Stimulated activated CD4-positive, alpha-beta T cell treated with anti-CD3 and anti-CD28 coated beads, Interleukin-12 subunit alpha, Interleukin-12 subunit beta, amount 100 ng/mL, for 4 hours (primary cell): ENCODE data around the gene HEBP1.

Experiments
- DNase-seq: peaks from one replicate; pipeline ENCODE4 v3.0.0-alpha.2; 2020

The HEBP1 gene

DNA sequence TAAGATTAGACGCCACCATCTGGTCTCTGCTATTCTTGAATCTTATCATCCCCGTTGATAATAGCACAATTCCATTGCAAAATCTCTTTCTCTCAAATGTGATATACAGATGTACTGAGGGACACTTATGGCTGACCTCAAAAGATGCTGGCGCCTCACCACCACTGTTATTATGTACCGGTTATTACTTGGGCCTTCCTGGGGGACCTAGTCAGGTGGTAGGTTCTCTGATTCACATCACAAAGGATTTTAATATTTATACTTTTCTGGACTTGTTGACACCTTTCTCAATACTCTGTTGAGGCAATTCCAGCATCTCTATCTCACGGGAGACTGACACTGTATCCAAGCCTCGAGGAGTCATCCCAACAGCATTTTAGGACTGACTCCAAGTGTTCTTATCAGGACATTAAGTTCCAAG lies 22.8 kb upstream of the HEBP1 start:
- no peak for DNase-seq

DNA sequence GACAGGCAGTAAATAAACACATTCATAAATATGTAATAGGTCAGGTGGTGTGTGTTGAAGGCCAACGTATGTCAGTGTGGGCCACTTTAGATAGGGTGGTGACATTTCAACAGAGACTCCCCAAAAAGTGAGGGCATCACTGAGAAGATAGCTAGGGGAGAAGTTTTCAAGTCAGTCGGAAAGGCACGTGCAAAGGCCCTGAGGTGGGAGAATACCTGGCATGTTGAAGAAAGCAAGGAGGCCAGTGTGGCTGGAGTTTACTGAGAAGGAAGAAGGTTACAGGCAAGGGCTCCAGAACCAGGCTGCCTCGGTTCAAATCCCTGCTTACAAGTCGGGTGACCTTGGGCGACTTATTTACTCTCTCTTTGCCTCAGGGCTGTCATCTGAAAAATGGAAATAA lies 11.0 kb upstream of the HEBP1 start:
- no peak for DNase-seq

DNA sequence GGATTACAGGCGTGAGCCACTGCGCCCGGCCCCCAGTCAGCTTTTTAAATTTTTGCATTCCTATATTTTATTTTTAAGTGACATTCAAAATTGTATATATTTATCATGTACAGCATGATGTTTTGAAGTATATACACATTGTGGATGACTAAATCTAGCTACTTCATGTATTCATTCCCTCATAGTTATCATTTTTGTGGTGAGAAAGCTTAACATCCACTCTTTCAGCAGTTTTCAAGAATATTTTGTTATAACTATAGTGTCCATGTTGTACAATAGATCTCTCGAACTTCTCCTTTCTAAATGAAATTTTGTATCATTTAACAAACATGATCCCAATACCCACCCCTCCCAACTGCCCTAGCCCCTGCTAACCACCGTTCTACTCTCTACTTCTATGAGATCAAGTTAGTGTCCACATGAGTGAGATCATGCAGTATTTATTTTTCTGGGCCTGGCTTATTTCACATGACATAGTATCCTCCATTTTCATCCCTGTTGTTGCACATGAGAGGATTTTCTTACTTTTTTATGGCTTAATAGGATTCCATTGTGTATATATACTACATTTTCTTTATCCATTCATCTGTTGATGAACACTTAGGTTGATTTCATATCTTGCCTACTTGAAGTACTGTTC lies 8.8 kb upstream of the HEBP1 start:
- DNase-seq: no peak

DNA sequence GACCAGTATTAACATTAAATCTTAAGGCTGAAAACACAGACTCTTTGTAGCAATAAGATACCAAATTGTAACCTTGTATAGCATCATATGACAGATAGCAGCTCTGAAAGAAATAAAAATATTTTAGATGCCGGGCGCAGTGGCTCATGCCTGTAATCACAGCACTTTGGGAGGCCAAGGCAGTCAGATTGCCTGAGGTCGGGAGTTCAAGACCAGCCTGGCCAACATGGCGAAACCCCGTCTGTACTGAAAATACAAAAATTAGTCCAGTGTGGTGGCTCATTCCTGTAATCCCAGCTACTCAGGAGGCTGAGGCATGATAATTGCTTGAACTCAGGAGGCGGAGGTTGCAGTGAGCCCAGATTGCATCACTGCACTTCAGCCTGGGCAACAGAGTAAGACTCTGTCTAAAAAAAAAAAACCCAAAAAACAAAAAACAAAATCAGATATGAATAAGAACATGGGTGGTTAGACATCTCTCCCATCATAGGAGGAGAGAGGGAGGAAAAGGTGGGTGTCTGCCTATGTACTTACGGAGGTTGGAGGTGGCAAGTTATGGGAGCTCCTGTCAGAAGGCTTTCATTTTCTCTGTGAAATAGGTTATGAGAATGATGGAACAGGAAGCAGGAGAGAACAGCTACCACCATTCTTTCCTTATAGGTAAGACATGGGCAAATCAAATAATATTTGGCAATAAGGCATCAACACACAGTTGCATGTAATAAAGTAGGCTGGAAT lies 7.6 kb upstream of the HEBP1 start:
- no peak for DNase-seq

DNA sequence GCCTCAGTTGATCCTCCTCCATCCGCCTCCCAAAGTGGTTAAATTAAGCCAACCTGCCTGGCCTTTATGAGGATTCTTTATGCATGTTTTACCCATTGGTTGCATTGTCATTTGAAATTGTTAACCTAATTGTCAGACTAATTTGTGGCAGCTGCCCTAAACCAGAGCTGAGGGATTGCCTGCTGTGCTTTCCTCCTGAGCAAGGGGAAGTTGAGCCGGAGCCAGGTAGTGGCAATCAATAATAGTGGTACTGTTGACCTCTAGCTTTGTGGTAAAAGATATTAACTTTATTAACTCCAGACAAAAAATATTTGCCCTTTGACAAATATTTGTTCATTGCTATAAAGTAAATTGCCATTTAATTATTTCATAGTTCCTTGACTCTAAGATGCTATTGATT lies 5.6 kb upstream of the HEBP1 start:
- DNase-seq: no peak

GRCh38 chr12:13004986-13005385 lies 4.9 kb upstream of the HEBP1 start:
- no peak for DNase-seq

DNA sequence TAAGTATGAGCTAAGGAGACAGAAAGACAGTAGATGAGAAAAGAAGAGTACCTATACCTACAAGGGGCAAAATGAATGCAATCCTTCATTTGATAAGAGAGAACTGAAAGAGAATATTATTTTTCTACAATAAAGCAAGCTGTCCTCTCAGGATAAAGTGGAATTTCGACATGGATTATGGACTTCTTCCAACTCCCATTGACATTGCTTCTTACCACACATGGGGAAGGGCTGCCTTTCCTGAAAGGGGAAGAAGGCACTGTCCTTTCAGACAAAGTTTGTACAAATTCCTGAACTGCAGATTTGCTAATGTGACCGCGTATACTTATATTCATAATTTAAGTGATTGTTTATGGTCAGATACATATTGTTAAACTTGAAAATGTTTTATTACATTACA lies 4.3 kb upstream of the HEBP1 start:
- DNase-seq: no peak

GRCh38 chr12:13002301-13003097 lies 2.4 kb upstream of the HEBP1 start:
- no peak for DNase-seq

GRCh38 chr12:13001775-13002040 lies 1.6 kb upstream of the HEBP1 start:
- DNase-seq: no peak

DNA sequence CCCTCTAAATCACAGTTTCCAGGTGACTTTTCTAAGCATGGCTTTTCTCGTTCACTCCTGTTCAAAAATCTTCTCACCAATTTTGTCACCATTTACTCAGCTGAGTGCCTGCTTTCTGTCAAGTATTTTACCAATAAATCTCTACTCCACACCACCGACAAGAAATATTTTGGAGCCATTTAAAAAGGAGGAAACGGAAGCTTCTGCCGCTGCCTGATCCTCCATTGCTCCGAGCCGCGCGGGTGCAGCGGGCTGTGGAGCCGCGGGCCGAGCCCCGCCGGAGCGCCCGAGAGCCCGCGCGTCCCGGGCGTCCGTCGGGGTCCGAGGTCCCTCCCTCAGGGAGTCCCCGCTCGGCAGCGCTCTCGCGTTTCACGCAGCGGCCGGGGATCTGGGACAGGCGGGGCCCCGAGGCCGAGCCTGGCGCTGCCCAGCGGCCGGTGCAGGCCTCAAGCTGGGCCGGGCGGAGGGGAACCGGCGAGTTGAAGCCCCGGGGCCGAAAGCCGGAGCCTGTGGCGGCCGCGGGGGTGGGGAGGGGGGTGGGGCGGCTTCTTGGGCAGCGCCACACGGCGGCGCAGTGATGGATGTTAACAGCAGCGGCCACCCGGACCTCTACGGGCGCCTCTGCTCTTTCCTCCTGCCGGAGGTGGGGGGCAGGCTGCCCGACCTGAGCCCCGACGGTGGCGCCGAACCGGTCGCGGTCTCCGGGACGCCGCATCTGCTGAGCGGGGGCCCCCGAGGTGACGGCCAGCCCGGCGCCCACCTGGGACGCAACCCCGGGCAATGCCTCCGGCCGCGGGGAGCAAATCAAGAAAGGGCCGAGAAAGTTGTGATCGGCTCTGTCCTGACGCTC lies 1.1 kb upstream of the HEBP1 start:
- peak; percentile 21 for DNase-seq

DNA sequence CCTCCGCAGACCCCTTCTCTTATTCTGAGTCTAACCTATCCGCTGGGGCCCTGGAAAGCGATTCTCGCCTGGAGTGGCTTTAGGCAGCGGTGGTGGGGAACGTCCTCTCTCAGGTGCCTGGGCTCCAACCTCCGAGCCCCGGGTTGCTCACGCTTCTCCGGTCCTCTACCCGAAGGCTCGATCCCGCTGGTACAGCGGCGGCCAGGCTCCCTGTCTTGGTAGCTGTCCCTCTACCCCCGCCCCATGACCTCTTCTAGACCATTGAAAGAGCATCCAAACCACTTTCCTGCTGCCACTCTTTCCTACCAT lies 505 bp upstream of the HEBP1 start:
- DNase-seq: no peak

DNA sequence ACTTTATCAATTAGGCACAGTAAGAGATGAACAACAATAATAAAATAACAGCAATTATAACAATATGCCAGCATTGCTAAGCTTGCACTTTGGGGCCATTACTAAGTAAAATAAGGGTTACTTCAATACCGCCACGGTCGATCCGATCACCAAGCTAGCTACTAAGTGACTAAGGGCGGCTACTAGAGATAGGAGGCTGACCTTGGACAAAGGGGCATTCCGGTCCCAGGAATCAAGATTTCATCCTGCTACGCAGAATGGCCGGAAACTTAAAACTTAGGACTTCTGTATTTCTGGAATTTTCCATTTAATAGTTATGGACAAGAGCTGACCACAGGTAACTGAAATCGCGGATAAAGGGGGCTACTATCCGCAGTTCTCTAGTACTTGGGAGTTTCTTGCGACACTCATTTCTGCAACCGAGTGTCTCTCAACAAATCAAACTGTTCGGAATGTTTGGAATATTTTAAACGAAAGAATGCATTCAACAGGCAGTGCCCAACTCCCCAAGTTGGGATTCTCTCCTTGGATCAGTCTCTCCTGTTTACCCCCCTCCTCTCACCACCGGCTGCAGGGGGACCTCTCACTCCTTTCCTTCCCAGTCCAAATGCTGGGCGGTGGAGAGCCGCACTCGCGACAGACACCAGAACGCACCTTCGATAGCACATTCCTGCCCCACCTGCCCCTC lies 650 bp downstream of the HEBP1 start:
- no peak for DNase-seq

DNA sequence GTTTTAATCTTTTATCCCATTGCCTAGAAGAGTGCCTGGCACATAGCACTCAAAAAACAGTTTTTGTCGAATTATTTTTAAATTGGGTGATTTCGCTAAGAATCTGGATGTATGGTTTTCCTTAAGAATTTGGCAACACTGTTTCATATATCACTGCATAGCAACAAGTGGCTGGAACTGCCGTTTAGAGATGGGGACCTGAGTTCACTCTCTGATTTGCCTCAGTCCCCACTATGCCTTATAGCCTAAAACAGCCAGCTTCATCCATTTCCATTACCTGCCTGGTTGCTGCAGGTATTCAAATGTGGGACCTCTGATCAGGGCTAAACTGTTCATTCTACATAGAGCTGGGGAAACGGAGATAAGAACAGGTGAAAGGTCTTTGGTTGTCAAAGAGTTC lies 1.8 kb downstream of the HEBP1 start:
- no peak for DNase-seq

DNA sequence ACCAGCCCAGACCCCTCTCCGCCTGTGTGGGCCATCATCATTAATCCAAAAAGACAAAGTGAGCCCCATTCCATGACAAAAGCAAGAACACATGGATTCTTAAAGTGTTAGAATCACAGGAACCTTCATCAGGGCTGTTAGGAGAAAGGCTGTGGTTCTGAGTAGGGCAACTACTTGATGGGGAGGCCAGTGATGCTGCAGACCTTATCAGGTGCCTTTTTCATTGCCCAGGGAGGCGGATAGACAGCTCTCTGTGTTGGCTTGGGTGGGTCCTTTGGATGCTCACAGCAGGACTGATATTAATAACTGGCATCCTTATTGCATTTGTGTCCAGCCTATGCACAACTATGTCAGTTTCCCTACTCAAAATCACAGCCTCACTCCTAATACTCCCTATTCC lies 2.3 kb downstream of the HEBP1 start:
- no peak for DNase-seq

GRCh38 chr12:12997156-12997555 lies 2.9 kb downstream of the HEBP1 start:
- no peak for DNase-seq

DNA sequence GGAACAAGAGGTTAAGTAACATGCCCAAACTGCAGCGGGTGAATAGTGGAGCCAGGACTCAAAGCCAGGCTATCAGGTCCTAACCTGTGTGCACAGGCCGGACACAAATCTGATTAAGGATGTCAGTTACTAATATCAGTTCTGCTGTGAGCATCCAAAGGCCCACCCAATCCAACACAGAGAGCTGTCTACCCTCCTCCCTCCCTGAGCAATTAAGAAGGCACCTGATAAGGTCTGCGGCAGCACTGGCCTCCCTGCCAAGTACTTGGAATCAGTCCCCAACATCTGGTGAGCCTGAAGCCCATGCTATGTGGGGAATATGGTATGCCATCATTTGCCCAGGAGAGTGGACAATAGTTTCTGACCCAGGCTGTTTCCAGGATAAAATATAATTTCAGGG lies 3.9 kb downstream of the HEBP1 start:
- DNase-seq: no peak

DNA sequence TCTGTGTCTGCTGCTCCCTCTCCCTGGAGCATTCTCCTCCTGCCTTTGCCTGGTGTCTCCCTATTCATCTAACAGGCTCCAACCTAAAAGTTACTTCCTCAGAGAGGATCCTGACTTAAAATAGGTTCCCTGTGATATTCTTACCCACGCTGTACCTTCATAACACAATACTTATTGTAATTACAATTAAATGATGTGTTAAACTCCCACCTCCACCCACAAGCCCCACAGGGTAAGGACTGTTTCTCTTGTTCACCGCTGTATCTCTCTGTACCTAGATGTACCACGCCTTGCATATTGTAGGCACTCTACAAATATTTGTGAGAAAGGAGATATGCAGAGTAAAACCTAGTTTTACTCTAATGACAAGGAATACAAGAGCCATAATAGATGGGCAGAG lies 5.0 kb downstream of the HEBP1 start:
- DNase-seq: no peak

GRCh38 chr12:12993367-12993766 lies 6.7 kb downstream of the HEBP1 start:
- DNase-seq: no peak

GRCh38 chr12:12992418-12993130 lies 7.5 kb downstream of the HEBP1 start:
- no peak for DNase-seq

GRCh38 chr12:12990700-12991468 lies 9.2 kb downstream of the HEBP1 start:
- no peak for DNase-seq

- DNase-seq: no peak
Measured at GRCh38 chr12:12987421-12987820, 12.6 kb downstream of the HEBP1 start.
